GM18507 (cell line): Measurements from ENCODE around the gene PADI6.
"Not testable (repeated sequence)": the region's sequence is repeated elsewhere in the genome, so short reads cannot be mapped to it uniquely, and the experiment has no call there.

Source experiments
- DNase-seq: peaks from one replicate; pipeline ENCODE4 v3.0.0; 2011; ENCODE audit warnings: low read depth; ENCODE audit not compliant: insufficient read length; ENCODE audit errors: extremely low spot score
- FAIRE-seq: peaks from 2 replicates; lab custom pipeline; 2011; peaks lifted over from hg19 to GRCh38; lab: Jason Lieb, UNC

PADI6 gene

DNA sequence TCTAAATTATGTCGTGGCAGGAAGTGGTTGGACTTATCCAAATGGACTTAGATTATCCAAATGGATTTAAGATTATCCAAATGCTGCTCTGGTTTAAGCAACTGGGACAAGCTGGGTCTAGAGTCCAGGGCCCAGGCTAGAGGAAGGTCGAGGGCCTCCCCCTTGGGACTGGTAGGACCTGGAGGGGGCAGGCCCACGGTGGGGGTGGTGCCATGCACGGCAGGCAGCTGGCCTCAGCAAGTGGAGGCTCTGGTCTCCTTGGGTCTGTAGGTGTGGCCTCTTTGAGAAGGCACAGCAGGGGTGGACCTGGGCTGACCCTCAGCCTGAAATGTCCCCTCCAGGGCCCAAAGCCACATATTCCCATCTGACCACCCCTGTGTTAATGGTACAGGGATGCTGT is 29.8 kb downstream of the PADI6 start:
- FAIRE-seq, result no peak
- no peak for DNase-seq

DNA sequence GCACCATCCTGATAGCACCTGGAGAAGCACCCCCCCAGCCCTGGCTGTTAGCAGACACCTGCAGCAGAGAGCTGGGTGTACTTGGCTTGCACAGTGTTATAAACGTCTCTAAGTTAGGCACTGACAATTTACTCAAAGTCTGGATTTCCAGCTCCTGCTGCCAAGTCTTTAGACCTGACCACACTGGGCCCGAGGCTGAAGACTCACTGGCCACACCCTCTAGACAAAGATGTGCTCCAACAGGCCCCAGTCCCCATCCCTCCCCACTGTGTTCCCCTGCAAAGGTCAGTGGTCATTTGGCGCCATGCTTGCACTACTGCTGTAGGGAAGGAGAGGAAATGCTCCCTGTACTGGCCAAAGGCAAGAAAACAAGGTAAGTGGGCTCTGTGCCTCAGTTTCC is 31.1 kb downstream of the PADI6 start:
- FAIRE-seq, result no peak
- no peak for DNase-seq

- DNase-seq (no peak), FAIRE-seq (no peak)
Measured at GRCh38 chr1:17404034-17404684, 32.2 kb downstream of the PADI6 start.

DNA sequence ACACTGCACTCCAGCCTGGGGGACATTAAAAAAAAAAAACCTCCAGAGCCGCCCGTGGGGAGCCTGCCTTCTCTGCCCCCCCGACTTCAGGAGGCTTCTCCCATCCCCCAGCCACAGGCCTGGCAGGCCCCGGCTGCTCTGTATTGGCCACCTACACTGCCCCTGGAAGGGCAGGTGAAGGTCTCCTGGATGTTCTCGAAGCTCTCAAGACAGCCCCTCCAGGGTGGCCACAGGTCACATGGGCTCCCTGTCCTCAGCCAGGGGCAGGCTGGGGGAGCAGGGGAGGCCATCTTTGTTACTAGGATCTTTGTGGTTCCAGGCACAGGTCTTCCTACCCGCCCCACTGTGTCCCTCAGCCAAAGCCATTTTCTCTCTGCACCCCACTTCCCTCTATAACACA is 32.8 kb downstream of the PADI6 start:
- DNase-seq, result no peak
- FAIRE-seq, result no peak

GRCh38 chr1:17405898-17406759 is 34.1 kb downstream of the PADI6 start:
- DNase-seq, result peak; percentile 48
- peak; percentile 68 for FAIRE-seq

DNA sequence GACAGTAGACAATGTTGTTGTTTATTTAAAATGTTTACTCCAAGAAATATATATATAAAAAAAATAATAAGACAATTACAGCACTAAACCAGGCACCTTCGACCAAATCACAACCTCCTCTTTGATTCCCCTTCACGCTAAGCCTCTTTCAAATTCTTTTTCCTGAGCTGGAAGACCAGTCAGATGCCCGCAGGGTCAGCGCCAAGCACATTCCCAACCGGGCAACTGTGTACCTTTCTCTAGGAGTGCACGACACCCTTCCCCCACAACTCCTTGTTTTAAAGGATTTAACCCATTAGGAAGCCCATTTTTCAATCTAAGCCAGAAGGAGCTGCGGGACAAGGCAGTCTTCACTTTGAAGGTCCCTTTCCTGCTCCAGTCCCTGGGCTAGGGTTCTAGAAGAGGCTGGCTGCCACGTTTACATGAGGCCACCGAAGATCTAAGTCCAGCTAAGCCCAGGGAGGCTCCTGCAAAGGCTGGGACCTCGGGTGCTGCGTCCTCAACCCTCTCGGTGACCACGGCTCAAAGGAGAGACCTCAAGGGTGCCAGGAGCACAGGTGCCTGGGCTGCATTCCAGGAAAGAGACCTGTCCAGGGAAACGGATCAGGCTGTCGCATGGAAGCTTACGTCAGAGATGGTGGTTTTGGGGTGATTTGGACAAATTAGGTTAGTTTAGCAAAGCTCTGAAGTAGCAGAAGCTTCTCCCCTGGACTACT is 34.9 kb downstream of the PADI6 start:
- not testable (repeated sequence) for FAIRE-seq, DNase-seq

DNA sequence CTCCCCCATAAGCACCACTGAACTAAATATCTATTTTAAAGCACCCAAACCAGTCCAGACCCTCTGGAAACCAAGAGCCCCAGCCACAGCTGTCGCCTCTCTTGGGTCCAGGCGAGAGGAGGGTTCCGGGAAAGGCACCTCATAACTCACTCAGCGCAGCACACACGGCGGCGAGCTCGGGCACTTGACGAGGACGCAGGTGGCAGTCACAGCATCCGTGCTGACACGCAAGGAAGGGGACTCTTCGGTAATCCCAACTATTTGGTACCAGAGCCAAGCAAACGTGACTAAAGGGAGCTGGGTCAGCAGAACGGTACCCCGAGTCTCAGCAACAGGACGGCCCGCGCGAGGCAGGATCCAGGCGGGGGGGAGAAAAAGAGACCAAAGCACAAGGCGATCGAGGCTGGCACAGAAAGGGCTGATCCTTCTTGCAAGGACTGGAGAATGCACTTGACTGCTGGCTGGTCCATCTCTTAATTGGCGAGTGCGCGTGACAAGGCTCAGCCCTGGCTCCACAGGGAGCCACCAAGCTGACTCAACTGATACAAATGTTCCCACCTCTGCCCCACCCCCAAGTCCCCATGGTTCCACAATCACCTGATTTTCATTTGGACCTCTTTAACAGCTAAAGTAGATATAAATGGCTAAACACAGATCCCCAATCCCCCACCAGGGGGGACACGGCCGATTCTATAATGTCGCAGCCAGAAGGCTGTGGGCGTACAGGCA is 36.0 kb downstream of the PADI6 start:
- FAIRE-seq, DNase-seq: not testable (repeated sequence)

- no peak for FAIRE-seq
- DNase-seq, result no peak
Measured at GRCh38 chr1:17409391-17409811, 37.4 kb downstream of the PADI6 start.

GRCh38 chr1:17412093-17412870 is 40.3 kb downstream of the PADI6 start:
- no peak for DNase-seq
- FAIRE-seq, result no peak

- no peak for FAIRE-seq
- no peak for DNase-seq
Measured at GRCh38 chr1:17414022-17414421, 42.0 kb downstream of the PADI6 start.

DNA sequence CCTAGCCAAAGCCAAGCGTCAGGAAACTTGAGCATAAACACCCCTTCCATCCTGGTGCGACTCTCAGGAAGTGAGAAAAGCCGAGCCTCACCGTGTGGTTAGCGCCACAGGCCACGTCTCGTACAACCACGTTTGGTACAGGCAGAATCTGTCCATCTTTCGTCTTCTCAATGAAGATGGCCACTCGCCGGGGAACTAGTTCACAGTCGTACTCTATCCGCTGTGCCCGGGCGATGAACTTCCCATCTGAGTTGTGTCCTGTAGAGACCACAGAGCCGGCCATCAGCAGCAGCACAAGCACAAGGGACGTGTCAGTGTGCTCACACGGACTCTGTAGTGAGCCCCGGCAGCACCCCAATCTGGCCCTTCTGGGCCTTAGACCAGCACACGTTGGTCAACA is 44.4 kb downstream of the PADI6 start:
- no peak for FAIRE-seq
- DNase-seq, result no peak

GRCh38 chr1:17419626-17420328 is 47.8 kb downstream of the PADI6 start:
- peak; percentile 63 for FAIRE-seq
- peak; percentile 54 for DNase-seq

GRCh38 chr1:17420391-17420918 is 48.5 kb downstream of the PADI6 start:
- FAIRE-seq (no peak), DNase-seq (no peak)

- DNase-seq (no peak), FAIRE-seq (no peak)
Measured at GRCh38 chr1:17422461-17422860, 50.5 kb downstream of the PADI6 start.

DNA sequence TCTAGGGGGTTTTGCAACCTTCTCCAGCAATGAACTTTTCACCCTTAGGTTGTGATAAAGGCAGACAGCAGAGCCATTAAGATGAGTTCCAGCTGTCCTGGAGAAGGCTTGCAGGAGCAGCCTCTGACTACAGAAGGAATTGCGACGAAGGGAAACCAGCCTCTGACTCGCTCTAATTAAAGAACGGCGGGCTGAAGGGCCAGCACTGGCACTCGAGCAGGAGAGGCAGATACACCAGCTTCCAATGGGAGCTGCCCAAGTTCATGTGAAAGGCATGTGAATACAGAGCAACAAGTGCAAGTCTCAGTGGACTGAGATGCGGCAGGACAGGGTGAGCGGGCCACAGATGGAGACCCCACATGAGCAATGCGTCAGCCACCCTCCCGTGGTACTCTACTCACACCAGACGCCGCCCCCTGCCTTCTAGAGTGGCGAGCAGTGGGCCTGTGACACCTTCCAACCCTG is 51.8 kb downstream of the PADI6 start:
- FAIRE-seq (no peak), DNase-seq (no peak)

DNA sequence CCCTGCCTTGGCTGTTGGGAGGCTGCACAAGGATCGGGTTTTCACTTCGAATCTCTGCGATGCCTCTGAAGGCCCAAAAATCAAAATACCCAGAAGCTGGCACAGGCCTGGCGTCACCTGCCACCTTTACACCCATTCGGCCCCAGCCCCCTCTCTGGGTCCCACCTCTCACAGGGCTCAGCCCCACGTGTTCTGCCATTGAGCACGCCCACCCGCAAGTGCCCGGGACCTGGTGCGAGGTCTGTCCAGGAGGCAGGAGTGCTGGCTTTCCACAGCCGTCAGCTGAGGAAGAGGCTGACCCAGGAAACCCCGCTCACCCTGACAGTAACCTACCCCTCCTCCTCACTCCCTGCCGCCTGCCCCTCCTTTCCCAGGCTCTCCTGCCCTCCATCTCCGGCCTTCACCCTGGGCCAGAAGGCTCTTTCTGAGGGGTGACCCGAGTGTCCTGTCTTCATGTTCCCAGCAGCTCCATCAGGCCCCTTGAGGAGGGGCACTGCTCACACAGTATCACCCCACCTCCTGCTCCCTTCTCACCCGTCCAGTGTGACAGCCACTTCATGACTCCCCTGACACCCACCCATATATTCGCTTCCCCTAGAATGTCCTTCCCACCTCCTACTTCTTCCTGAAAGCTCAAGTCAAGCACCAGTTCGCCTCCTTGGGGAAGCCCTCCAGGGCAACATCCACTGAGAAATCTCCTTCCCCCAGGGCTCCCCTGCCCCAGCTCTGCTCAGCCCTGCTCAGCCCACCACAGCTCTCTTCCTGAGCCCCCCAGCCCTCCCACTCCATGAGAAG is 54.0 kb downstream of the PADI6 start:
- FAIRE-seq (no peak), DNase-seq (no peak)
